Measurements from ENCODE around the gene FXR1. TPM values are rescaled to one million over a fixed set of nuclear protein-coding genes. Genes with fewer than 3 reads are reported as not detected.

FXR1 gene
- total RNA-seq, 1 experiment from 2014 or later, result 215 TPM

DNA sequence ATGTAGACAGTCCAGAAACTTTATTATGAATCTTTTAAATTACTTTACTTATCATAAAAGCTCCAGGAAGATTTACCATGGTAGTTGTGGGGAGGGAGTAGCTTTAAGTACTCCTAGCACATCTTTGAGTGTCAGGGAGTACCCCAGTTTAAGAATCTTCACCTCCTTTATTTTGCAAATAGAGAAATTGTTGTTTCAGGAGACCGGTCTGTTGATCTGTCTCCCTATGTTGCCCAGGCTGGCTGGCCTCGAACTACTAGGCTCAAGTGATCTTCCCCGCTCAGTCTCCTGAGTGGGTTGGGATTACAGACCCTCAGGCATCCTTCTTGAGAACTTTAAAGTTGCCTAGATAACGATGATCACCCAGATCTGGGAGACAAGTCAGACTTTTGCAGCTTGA, 11.1 kb downstream of the FXR1 start:
- Histone ChIP-seq H3K4me2 (ENCODE audit: low read length) (no peak overlapping the region), H3K36me3 (ENCODE audit: control insufficient read depth in 1 of 2, insufficient read depth in 2 of 2, low read length in 2 of 2) (0 out of 4 replicates have a peak, but pooled peaks cover 0 to 6% of the 10 kb centered on the region in 2 experiments), H3K4me1 (ENCODE audit: control insufficient read depth in 1 of 2, insufficient read depth in 2 of 2, low read length in 2 of 2) (no peaks in the 10 kb centered on the region), H2AFZ (ENCODE audit: low read depth, low read length, poor library complexity, severe bottlenecking) (no peak overlapping the region), H3K27ac (ENCODE audit: low read depth, low read length) (no peak overlapping the region), H3K9ac (ENCODE audit: low read length) (no peak overlapping the region), H4K20me1 (ENCODE audit: insufficient read depth) (peaks cover 54% of the 10 kb centered on the region), H3K9me2 (ENCODE audit: insufficient read depth) (no peaks in the 10 kb centered on the region), H3K79me2 (ENCODE audit: insufficient read depth, low read length) (peaks cover 100% of the 10 kb centered on the region), H3K4me3 (replicated peaks in 1 of 2; ENCODE audit: low read depth in 1 of 2, low read length in 2 of 2) (no peak overlapping the region), H3K9me3 (ENCODE audit: control insufficient read depth in 1 of 2, insufficient read depth in 1 of 2, low read depth in 1 of 2, low read length in 2 of 2) (no peaks in the 10 kb centered on the region), H3K27me3 (ENCODE audit: insufficient read depth, low read length) (no peaks in the 10 kb centered on the region)
- ATAC-seq (no peak), DNase-seq (ENCODE audit: low read depth, low spot score) (no peak)
- CTCF ChIA-PET, result interaction anchor here (0.6 kb wide), 1 partner anchor 11 kb away, joined by 5 read pairs; the partner anchor contains the start of gene FXR1
- POLR2A ChIA-PET, result no interaction called here
- intact Hi-C loops (cut with micrococcal nuclease), result no loop called here
- TF ChIP-seq EZH2phosphoT487 (IDR thresholded peaks at IDR 0.05; ENCODE audit: borderline replicate concordance), result no peak
- TF ChIP-seq, protein P1, sequence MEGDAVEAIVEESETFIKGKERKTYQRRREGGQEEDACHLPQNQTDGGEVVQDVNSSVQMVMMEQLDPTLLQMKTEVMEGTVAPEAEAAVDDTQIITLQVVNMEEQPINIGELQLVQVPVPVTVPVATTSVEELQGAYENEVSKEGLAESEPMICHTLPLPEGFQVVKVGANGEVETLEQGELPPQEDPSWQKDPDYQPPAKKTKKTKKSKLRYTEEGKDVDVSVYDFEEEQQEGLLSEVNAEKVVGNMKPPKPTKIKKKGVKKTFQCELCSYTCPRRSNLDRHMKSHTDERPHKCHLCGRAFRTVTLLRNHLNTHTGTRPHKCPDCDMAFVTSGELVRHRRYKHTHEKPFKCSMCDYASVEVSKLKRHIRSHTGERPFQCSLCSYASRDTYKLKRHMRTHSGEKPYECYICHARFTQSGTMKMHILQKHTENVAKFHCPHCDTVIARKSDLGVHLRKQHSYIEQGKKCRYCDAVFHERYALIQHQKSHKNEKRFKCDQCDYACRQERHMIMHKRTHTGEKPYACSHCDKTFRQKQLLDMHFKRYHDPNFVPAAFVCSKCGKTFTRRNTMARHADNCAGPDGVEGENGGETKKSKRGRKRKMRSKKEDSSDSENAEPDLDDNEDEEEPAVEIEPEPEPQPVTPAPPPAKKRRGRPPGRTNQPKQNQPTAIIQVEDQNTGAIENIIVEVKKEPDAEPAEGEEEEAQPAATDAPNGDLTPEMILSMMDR (IDR thresholded peaks at IDR 0.05 in 2 of 3, conservative IDR thresholded peaks at IDR 0.05 in 1 of 3; ENCODE audit: borderline replicate concordance in 1 of 3, insufficient read depth in 1 of 3, low read depth in 2 of 3, low read length in 2 of 3), result no peak
- TF ChIP-seq, protein P2, sequence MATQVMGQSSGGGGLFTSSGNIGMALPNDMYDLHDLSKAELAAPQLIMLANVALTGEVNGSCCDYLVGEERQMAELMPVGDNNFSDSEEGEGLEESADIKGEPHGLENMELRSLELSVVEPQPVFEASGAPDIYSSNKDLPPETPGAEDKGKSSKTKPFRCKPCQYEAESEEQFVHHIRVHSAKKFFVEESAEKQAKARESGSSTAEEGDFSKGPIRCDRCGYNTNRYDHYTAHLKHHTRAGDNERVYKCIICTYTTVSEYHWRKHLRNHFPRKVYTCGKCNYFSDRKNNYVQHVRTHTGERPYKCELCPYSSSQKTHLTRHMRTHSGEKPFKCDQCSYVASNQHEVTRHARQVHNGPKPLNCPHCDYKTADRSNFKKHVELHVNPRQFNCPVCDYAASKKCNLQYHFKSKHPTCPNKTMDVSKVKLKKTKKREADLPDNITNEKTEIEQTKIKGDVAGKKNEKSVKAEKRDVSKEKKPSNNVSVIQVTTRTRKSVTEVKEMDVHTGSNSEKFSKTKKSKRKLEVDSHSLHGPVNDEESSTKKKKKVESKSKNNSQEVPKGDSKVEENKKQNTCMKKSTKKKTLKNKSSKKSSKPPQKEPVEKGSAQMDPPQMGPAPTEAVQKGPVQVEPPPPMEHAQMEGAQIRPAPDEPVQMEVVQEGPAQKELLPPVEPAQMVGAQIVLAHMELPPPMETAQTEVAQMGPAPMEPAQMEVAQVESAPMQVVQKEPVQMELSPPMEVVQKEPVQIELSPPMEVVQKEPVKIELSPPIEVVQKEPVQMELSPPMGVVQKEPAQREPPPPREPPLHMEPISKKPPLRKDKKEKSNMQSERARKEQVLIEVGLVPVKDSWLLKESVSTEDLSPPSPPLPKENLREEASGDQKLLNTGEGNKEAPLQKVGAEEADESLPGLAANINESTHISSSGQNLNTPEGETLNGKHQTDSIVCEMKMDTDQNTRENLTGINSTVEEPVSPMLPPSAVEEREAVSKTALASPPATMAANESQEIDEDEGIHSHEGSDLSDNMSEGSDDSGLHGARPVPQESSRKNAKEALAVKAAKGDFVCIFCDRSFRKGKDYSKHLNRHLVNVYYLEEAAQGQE (IDR thresholded peaks at IDR 0.05; ENCODE audit: low read depth), result no peak
- no peak for TF ChIP-seq FOSL1 (IDR thresholded peaks at IDR 0.05; ENCODE audit: low read depth)
- no peak for TF ChIP-seq EZH2 (IDR thresholded peaks at IDR 0.05)
- no peak for TF ChIP-seq YY1 (IDR thresholded peaks at IDR 0.05; ENCODE audit: extremely low read depth, insufficient replicate concordance, low read depth, low read length)
- TF ChIP-seq, protein P3, sequence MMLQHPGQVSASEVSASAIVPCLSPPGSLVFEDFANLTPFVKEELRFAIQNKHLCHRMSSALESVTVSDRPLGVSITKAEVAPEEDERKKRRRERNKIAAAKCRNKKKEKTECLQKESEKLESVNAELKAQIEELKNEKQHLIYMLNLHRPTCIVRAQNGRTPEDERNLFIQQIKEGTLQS (IDR thresholded peaks at IDR 0.05), result no peak
- RAD21 ChIA-PET (ENCODE audit: low non-redundant PET in 1 of 2, low total read pairs in 2 of 2, uncharacterized antibody in 2 of 2, unreplicated experiment in 2 of 2), result no interaction called here
- BruUV-seq (replicated peaks), result no TSS peak

Data from HCT116 (cell line).